A549 (cell line): ENCODE measurements around the gene MUC20. TPM values are rescaled to one million over a fixed set of nuclear protein-coding genes. Genes with fewer than 3 reads are reported as not detected.
"Not testable (repeated sequence)": the region's sequence is repeated elsewhere in the genome, so short reads cannot be mapped to it uniquely, and the experiment has no call there.

Experiments used
- ATAC-seq, 2 experiments: fragments of 200-7000 bp in 1 of 2; fragments of >200 bp in 1 of 2; cut with Nextera tagmentation in 1 of 2; cut with Tn5 transposase in 1 of 2; 3 replicates each; pipeline versions ENCODE4 v1.8.0 to v1.9.1; 2018 to 2020; ENCODE audit warnings: mild to moderate bottlenecking in 1 of 2, moderate library complexity in 1 of 2
- CTCF ChIA-PET: fragments of 300-600 bp; sonication (Branson Sonifier 250); formaldehyde crosslinking; extraction: SDS; loops from one replicate; lab custom pipeline; 2021; ENCODE audit warnings: antibody characterized with exemption, inconsistent platforms; lab: Yijun Ruan, JAX
- POLR2A ChIA-PET: fragments of 350-600 bp; formaldehyde crosslinking; extraction: SDS; loops from one replicate; lab custom pipeline; 2021; ENCODE audit warnings: antibody characterized with exemption, inconsistent platforms; lab: Yijun Ruan, JAX
- DNase-seq, 2 experiments: peaks; one replicate each; pipeline versions ENCODE4 v3.0.0 to v3.0.0-alpha.2; 2011 to 2016; ENCODE audit warnings: low read depth in 1 of 2, low spot score in 1 of 2
- FAIRE-seq: peaks from 2 replicates; lab custom pipeline; 2011; peaks lifted over from hg19 to GRCh38; lab: Jason Lieb, UNC
- H3K27ac ChIP-seq, 2 experiments: fragments of >200 bp; sonication (Bioruptor Twin); formaldehyde crosslinking; 3 replicates each; pipeline ENCODE4 v1.5.1; 2016 to 2017
- H3K4me1 ChIP-seq: fragments of >200 bp; sonication (Bioruptor Twin); formaldehyde crosslinking; 3 replicates; pipeline ENCODE4 v1.6.1; 2016
- H3K4me2 ChIP-seq: fragments of >200 bp; sonication (Bioruptor Twin); formaldehyde crosslinking; 3 replicates; pipeline ENCODE4 v1.6.1; 2016
- H3K4me3 ChIP-seq: fragments of >200 bp; sonication (Bioruptor Twin); formaldehyde crosslinking; 3 replicates; pipeline ENCODE4 v1.5.1; 2016
- H3K9me3 ChIP-seq: fragments of >200 bp; sonication (Bioruptor Twin); formaldehyde crosslinking; 3 replicates; pipeline ENCODE4 v1.6.1; 2016
- CTCF ChIP-seq: fragments of >200 bp; sonication (Bioruptor Twin); formaldehyde crosslinking; IDR thresholded peaks from 3 replicates; pipeline ENCODE4 v1.5.1; 2016
- ELK1 ChIP-seq: fragments of 150-350 bp; IDR thresholded peaks from 2 replicates; pipeline ENCODE4 v1.6.1; 2014; ENCODE audit warnings: low read depth, mild to moderate bottlenecking, low read length
- EP300 ChIP-seq, 2 experiments: fragments of >200 bp; sonication (Bioruptor Twin); formaldehyde crosslinking; IDR thresholded peaks; 2 replicates in 1 of 2; 3 replicates in 1 of 2; pipeline ENCODE4 v1.6.1; 2016 to 2017
- ESRRA ChIP-seq: fragments of 150-350 bp; IDR thresholded peaks from 2 replicates; pipeline ENCODE4 v1.6.1; 2014; ENCODE audit warnings: mild to moderate bottlenecking, low read length, borderline replicate concordance
- FOSL2 ChIP-seq, 2 experiments: fragments of 450-650 bp in 1 of 2; fragments of >200 bp in 1 of 2; sonication (Bioruptor Twin) in 1 of 2; formaldehyde crosslinking; IDR thresholded peaks; 2 replicates each; pipeline versions ENCODE4 v1.5.0 to v1.6.1; 2016 to 2020; ENCODE audit warnings: mild to moderate bottlenecking in 1 of 2, moderate library complexity in 1 of 2
- HEYL ChIP-seq: fragments of 250-450 bp; sonication (Bioruptor Pico); IDR thresholded peaks from 2 replicates; pipeline ENCODE4 v1.8.0; 2021; ENCODE audit warnings: mild to moderate bottlenecking, moderate library complexity
- HMGXB4 ChIP-seq: fragments of 250-450 bp; sonication (Bioruptor Pico); IDR thresholded peaks from 2 replicates; pipeline ENCODE4 v1.5.0; 2021; ENCODE audit warnings: mild to moderate bottlenecking, moderate library complexity, borderline replicate concordance
- KDM5A ChIP-seq: fragments of 200-600 bp; sonication (generic); IDR thresholded peaks from 2 replicates; pipeline ENCODE4 v1.6.1; 2016; ENCODE audit warnings: antibody characterized with exemption, mild to moderate bottlenecking
- MAZ ChIP-seq: fragments of 150-350 bp; IDR thresholded peaks from 2 replicates; pipeline ENCODE4 v1.6.1; 2014; ENCODE audit warnings: antibody characterized with exemption, low read depth, low read length, borderline replicate concordance
- NPAS2 ChIP-seq: fragments of 250-450 bp; sonication (Bioruptor Pico); IDR thresholded peaks from 2 replicates; pipeline ENCODE4 v1.8.0; 2022; ENCODE audit warnings: mild to moderate bottlenecking, moderate library complexity, borderline replicate concordance
- NR3C1 ChIP-seq: fragments of >200 bp; sonication (Bioruptor Twin); formaldehyde crosslinking; IDR thresholded peaks from 3 replicates; pipeline ENCODE4 v1.6.1; 2017
- RARB ChIP-seq: fragments of 250-450 bp; sonication (Bioruptor Pico); IDR thresholded peaks from 2 replicates; pipeline ENCODE4 v1.8.0; 2021; ENCODE audit warnings: mild to moderate bottlenecking, moderate library complexity
- RNF2 ChIP-seq: fragments of 200-600 bp; sonication (generic); IDR thresholded peaks from 2 replicates; pipeline ENCODE4 v1.6.1; 2016; ENCODE audit warnings: low read depth, mild to moderate bottlenecking, antibody characterized with exemption, moderate library complexity, borderline replicate concordance
- SREBF2 ChIP-seq: fragments of 450-650 bp; IDR thresholded peaks from 2 replicates; pipeline ENCODE4 v1.6.1; 2014; ENCODE audit warnings: mild to moderate bottlenecking, moderate library complexity
- ZC3H11A ChIP-seq: fragments of 450-650 bp; IDR thresholded peaks from 2 replicates; pipeline ENCODE4 v1.6.1; 2014; ENCODE audit warnings: antibody characterized with exemption, mild to moderate bottlenecking
- ZFP36 ChIP-seq: fragments of 450-650 bp; IDR thresholded peaks from 2 replicates; pipeline ENCODE4 v1.6.1; 2014; ENCODE audit warnings: borderline replicate concordance; ENCODE audit not compliant: partially characterized antibody
- ZNF302 ChIP-seq: fragments of 250-450 bp; sonication (Bioruptor Pico); IDR thresholded peaks from 2 replicates; pipeline ENCODE4 v1.9.0; 2021; ENCODE audit warnings: inconsistent platforms, mild to moderate bottlenecking, moderate library complexity
- ZSCAN20 ChIP-seq: fragments of 250-450 bp; sonication (Bioruptor Pico); IDR thresholded peaks from 2 replicates; pipeline ENCODE4 v1.8.0; 2022; ENCODE audit warnings: mild to moderate bottlenecking, moderate library complexity
- WGBS: methylation state at CpG from one replicate; pipeline ENCODE4 v1.1.6; 2017; ENCODE audit errors: missing lambda C conversion rate; 5-methylcytosine and 5-hydroxymethylcytosine counted together
- polyA plus RNA-seq, 4 experiments: library from polyadenylated mRNA; depleted of rRNA in 3 of 4; stranded (reverse); fragments of >200 nt; fragmentation: RNase III in 1 of 4; extraction: RNeasy Plus Mini Kit Qiagen cat#74134 plus additional on column Dnase treatment in 1 of 4; gene quantifications; 2 replicates in 3 of 4; 3 replicates in 1 of 4; pipeline ENCODE4 v1.2.3, GENCODE V29; 2011 to 2017
- TF ChIP-seq, protein P1 (sequence below): fragments of 250-450 bp; sonication (Bioruptor Pico); IDR thresholded peaks from 2 replicates; pipeline ENCODE4 v1.5.0; 2020; ENCODE audit warnings: low read depth, mild to moderate bottlenecking, moderate library complexity
- TF ChIP-seq, protein P2 (sequence below): fragments of >200 bp; sonication (Bioruptor Twin); formaldehyde crosslinking; IDR thresholded peaks from 3 replicates; pipeline ENCODE4 v1.6.1; 2016

The MUC20 gene
- polyA plus RNA-seq, 2 of the 4 experiments (the other 2 are of a cell fraction), result 0.44 to 0.87 TPM

DNA sequence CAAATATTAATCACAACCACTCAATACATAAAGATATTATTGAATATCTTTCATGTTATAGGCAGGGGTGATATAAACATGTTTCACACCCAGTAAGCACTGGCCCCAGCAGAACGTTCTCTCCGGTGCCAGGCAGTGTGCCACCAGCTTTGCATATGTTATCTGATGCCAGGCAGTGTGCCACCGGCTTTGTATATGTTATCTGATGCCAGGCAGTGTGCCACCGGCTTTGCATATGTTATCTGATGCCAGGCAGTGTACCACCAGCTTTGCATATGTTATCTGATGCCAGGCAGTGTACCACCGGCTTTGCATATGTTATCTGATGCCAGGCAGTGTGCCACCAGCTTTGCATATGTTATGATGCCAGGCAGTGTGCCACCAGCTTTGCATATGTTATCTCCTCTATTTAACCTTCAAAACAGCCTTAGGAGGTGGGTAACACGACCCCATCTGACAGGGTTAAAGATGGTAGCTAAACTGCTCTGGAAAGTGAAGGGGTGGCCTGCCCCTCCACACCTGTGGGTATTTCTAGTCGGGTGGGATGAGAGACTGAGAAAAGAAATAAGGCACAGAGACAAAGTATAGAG lies 6.9 kb downstream of the MUC20 start:
- no peak overlapping the region for H3K27ac ChIP-seq
- H3K4me3 ChIP-seq, result no peak overlapping the region
- ChIA-PET POLR2A (interaction anchor here (1.3 kb wide), 1 partner anchor 11 kb away, joined by 4 read pairs; no protein-coding TSS in a partner anchor), CTCF (interaction anchor here (1.0 to 1.1 kb wide), 2 partner anchors 17 to 166 kb away, joined by 3 read pairs; no protein-coding TSS in a partner anchor)
- FAIRE-seq (no peak), DNase-seq (no peak), ATAC-seq (no peak)
- no peak overlapping the region for H3K4me2 ChIP-seq
- TF ChIP-seq NR3C1 (no peak), RNF2 (no peak), EP300 (IDR thresholded peaks at IDR 0.05) (no peak), MAZ (no peak), NPAS2 (CRISPR knock-in tag) (no peak)
- 52% methylated on average over 7 of the region's 7 CpGs for WGBS
- H3K9me3 ChIP-seq, result no peaks in the 10 kb centered on the region
- H3K4me1 ChIP-seq, result no peaks in the 10 kb centered on the region

GRCh38 chr3:195728789-195729188 lies 8.0 kb downstream of the MUC20 start:
- POLR2A ChIA-PET, FAIRE-seq: not testable (repeated sequence)

DNA sequence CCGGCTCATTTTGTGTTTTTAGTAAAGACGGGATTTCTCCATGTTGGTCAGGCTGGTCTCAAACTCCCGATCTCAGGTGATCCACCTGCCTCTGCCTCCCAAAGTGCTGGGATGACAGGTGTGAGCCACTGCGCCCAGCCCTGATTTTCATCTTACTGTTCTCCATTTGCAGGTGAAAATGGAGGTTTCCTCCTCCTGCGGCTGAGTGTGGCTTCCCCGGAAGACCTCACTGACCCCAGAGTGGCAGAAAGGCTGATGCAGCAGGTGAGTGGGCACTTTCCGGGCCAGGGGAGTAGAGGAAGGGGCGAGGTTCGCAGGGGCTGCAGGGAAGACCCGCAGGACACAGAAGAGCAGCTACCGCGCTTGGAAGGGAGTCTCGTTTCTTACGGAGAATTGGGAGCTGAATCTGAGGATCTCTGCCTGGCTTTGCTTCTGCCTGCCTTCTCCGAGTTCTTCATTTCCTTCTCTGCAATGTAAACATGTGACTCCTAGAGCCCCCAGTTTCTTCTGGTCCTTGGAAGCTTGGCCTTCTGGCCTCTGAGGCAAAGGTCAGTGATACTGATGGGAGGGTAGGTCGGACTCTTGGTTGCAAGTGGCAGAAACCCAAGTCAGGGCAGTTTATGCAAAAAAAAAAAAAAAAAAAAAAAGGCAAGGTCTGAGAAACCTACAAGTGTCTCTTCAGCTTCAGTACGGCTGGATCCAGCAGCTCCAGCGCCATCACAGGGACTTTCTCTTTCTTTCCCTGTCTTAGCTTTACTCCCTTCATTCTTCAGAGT lies 8.9 kb downstream of the MUC20 start:
- H3K4me2 ChIP-seq, result no peak overlapping the region
- DNase-seq (no peak), FAIRE-seq (no peak), ATAC-seq (no peak)
- no peak overlapping the region for H3K4me3 ChIP-seq
- ChIA-PET CTCF (interaction anchor here (0.6 to 1.8 kb wide), 6 partner anchors 10 to 121 kb away, joined by 3 to 8 read pairs (median 4); no protein-coding TSS in a partner anchor), POLR2A (no interaction called here)
- WGBS, result 73% methylated on average over 18 of the region's 18 CpGs
- H3K9me3 ChIP-seq, result no peaks in the 10 kb centered on the region
- no peak overlapping the region for H3K27ac ChIP-seq
- no peaks in the 10 kb centered on the region for H3K4me1 ChIP-seq
- TF ChIP-seq ESRRA (no peak), RARB (CRISPR knock-in tag) (no peak), CTCF (no peak), ELK1 (no peak), KDM5A (no peak), ZNF302 (CRISPR knock-in tag) (no peak), HEYL (CRISPR knock-in tag) (no peak)

More at GRCh38 chr3:195728789-195729188, 8.0 kb downstream of the MUC20 start:
- H3K9me3 ChIP-seq, H3K27ac ChIP-seq, H3K4me3 ChIP-seq, ATAC-seq, DNase-seq, H3K4me2 ChIP-seq, H3K4me1 ChIP-seq: not testable (repeated sequence)
- WGBS, result 86% methylated on average over 4 of the region's 5 CpGs
- CTCF ChIA-PET, result interaction anchor here (1.8 kb wide), 1 partner anchor 17 kb away, joined by 8 read pairs; no protein-coding TSS in a partner anchor

GRCh38 chr3:195731356-195731905 lies 10.7 kb downstream of the MUC20 start:
- Histone ChIP-seq H3K4me2 (no peak overlapping the region), H3K9me3 (no peaks in the 10 kb centered on the region), H3K4me3 (no peak overlapping the region), H3K27ac (no peak overlapping the region), H3K4me1 (no peaks in the 10 kb centered on the region)
- 71% methylated on average over 11 of the region's 11 CpGs for WGBS
- FAIRE-seq (no peak), DNase-seq (no peak), ATAC-seq (no peak)
- CTCF ChIA-PET, result no interaction called here
- POLR2A ChIA-PET, result no interaction called here
- TF ChIP-seq SREBF2 (no peak), ZSCAN20 (CRISPR knock-in tag) (no peak), ZC3H11A (no peak), EP300 (IDR thresholded peaks at IDR 0.05) (no peak), FOSL2 (IDR thresholded peaks at IDR 0.05) (no peak), FOSL2 (CRISPR knock-in tag; IDR thresholded peaks at IDR 0.05) (no peak), ZFP36 (no peak), HMGXB4 (CRISPR knock-in tag) (no peak)
- TF ChIP-seq, protein P1, sequence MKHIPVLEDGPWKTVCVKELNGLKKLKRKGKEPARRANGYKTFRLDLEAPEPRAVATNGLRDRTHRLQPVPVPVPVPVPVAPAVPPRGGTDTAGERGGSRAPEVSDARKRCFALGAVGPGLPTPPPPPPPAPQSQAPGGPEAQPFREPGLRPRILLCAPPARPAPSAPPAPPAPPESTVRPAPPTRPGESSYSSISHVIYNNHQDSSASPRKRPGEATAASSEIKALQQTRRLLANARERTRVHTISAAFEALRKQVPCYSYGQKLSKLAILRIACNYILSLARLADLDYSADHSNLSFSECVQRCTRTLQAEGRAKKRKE, result no peak
- TF ChIP-seq, protein P2, sequence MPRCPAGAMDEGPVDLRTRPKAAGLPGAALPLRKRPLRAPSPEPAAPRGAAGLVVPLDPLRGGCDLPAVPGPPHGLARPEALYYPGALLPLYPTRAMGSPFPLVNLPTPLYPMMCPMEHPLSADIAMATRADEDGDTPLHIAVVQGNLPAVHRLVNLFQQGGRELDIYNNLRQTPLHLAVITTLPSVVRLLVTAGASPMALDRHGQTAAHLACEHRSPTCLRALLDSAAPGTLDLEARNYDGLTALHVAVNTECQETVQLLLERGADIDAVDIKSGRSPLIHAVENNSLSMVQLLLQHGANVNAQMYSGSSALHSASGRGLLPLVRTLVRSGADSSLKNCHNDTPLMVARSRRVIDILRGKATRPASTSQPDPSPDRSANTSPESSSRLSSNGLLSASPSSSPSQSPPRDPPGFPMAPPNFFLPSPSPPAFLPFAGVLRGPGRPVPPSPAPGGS, result no peak
